HG03159 (cell line): ENCODE results near the gene BICD1.

Experiments used
- ATAC-seq: cut with Tn5 transposase; IDR thresholded peaks from one replicate; pipeline ENCODE4 v1.9.1; 2021; ENCODE audit warnings: mild to moderate bottlenecking, moderate library complexity; ENCODE audit not compliant: unreplicated experiment

The BICD1 gene

GRCh38 chr12:32312049-32312670 lies 205.5 kb downstream of the BICD1 start:
- ATAC-seq, result no peak

GRCh38 chr12:32322354-32322753 lies 215.7 kb downstream of the BICD1 start:
- no peak for ATAC-seq

GRCh38 chr12:32331133-32331532 lies 224.5 kb downstream of the BICD1 start:
- no peak for ATAC-seq

GRCh38 chr12:32332446-32332845 lies 225.8 kb downstream of the BICD1 start:
- ATAC-seq, result no peak

- no peak for ATAC-seq
Observed at GRCh38 chr12:32334371-32334777, 227.7 kb downstream of the BICD1 start.

- no peak for ATAC-seq
Observed at GRCh38 chr12:32336261-32336660, 229.6 kb downstream of the BICD1 start.

GRCh38 chr12:32343496-32343895 lies 236.8 kb downstream of the BICD1 start:
- no peak for ATAC-seq

GRCh38 chr12:32344047-32344446 lies 237.4 kb downstream of the BICD1 start:
- ATAC-seq, result no peak

GRCh38 chr12:32353540-32353939 lies 246.9 kb downstream of the BICD1 start:
- ATAC-seq, result no peak

- no peak for ATAC-seq
Observed at GRCh38 chr12:32357601-32358249, 251.1 kb downstream of the BICD1 start.

- ATAC-seq, result no peak
Observed at GRCh38 chr12:32360956-32361355, 254.3 kb downstream of the BICD1 start.

GRCh38 chr12:32362892-32363291 lies 256.2 kb downstream of the BICD1 start:
- no peak for ATAC-seq

- peak; percentile 64 for ATAC-seq
Observed at GRCh38 chr12:32365473-32366064, 258.9 kb downstream of the BICD1 start.

- no peak for ATAC-seq
Observed at GRCh38 chr12:32366714-32367113, 260.1 kb downstream of the BICD1 start.

- no peak for ATAC-seq
Observed at GRCh38 chr12:32367381-32367780, 260.7 kb downstream of the BICD1 start.

- ATAC-seq, result no peak
Observed at GRCh38 chr12:32369202-32369601, 262.6 kb downstream of the BICD1 start.

GRCh38 chr12:32377344-32378055 lies 270.9 kb downstream of the BICD1 start:
- no peak for ATAC-seq

- no peak for ATAC-seq
Observed at GRCh38 chr12:32379213-32379612, 272.6 kb downstream of the BICD1 start.

GRCh38 chr12:32379667-32380066 lies 273.0 kb downstream of the BICD1 start:
- ATAC-seq, result no peak

GRCh38 chr12:32382226-32382625 lies 275.6 kb downstream of the BICD1 start:
- no peak for ATAC-seq

- ATAC-seq, result no peak
Observed at GRCh38 chr12:32390572-32391219, 284.0 kb downstream of the BICD1 start.
